Neural progenitor cell (in vitro differentiated cells): ENCODE results near the gene SUSD1. TPM values are rescaled to one million over a fixed set of nuclear protein-coding genes. Genes with fewer than 3 reads are reported as not detected.

Experiments
- DNase-seq: peaks from one replicate; pipeline ENCODE4 v3.0.0-alpha.2; 2016; ENCODE audit warnings: low spot score
- H2AFZ ChIP-seq: fragments of 200-600 bp; sonication (generic); replicated peaks from 2 replicates; pipeline ENCODE4 v1.6.1; 2016; ENCODE audit warnings: antibody characterized with exemption
- H3F3A ChIP-seq: fragments of 200-600 bp; sonication (generic); 2 replicates; pipeline ENCODE4 v1.6.1; 2016; ENCODE audit warnings: antibody characterized with exemption, low read depth
- H3K27ac ChIP-seq: fragments of 200-600 bp; sonication (generic); 2 replicates; pipeline ENCODE4 v1.5.1; 2016; ENCODE audit warnings: mild to moderate bottlenecking
- H3K27me3 ChIP-seq: fragments of 200-600 bp; sonication (generic); 2 replicates; pipeline ENCODE4 v1.6.1; 2016; ENCODE audit warnings: mild to moderate bottlenecking, moderate library complexity
- H3K36me3 ChIP-seq: fragments of 200-600 bp; sonication (generic); 2 replicates; pipeline ENCODE4 v1.5.1; 2016
- H3K4me1 ChIP-seq: fragments of 200-600 bp; sonication (generic); 2 replicates; pipeline ENCODE4 v1.6.1; 2016; ENCODE audit warnings: mixed run types
- H3K4me2 ChIP-seq: fragments of 200-600 bp; sonication (generic); 2 replicates; pipeline ENCODE4 v1.6.1; 2016
- H3K4me3 ChIP-seq: fragments of 200-600 bp; sonication (generic); 2 replicates; pipeline ENCODE4 v1.5.1; 2016
- H3K79me2 ChIP-seq: fragments of 200-600 bp; sonication (generic); 2 replicates; pipeline ENCODE4 v1.6.1; 2016; ENCODE audit warnings: low read depth
- H3K9ac ChIP-seq: fragments of 200-600 bp; sonication (generic); 2 replicates; pipeline ENCODE4 v1.6.1; 2016
- H3K9me3 ChIP-seq: fragments of 200-600 bp; sonication (generic); 2 replicates; pipeline ENCODE4 v1.5.1; 2016; ENCODE audit warnings: low read depth
- H4K20me1 ChIP-seq: fragments of 200-600 bp; sonication (generic); 2 replicates; pipeline ENCODE4 v1.6.1; 2016; ENCODE audit warnings: low read depth
- H3K27ac Mint-ChIP-seq: 3 replicates; pipeline ENCODE4 v1.8.0; 2021; ENCODE audit warnings: mixed read lengths
- H3K27me3 Mint-ChIP-seq: 2 replicates; pipeline ENCODE4 v1.8.0; 2022; ENCODE audit warnings: low read depth, mild to moderate bottlenecking, inconsistent platforms, moderate library complexity, mixed read lengths; ENCODE audit not compliant: insufficient read depth
- H3K36me3 Mint-ChIP-seq: 3 replicates; pipeline ENCODE4 v1.8.0; 2021; ENCODE audit warnings: mixed read lengths
- H3K4me1 Mint-ChIP-seq: 3 replicates; pipeline ENCODE4 v1.8.0; 2021; ENCODE audit warnings: mixed read lengths
- H3K4me3 Mint-ChIP-seq: 3 replicates; pipeline ENCODE4 v1.8.0; 2021; ENCODE audit warnings: mild to moderate bottlenecking, moderate library complexity, mixed read lengths
- H3K9me3 Mint-ChIP-seq: 3 replicates; pipeline ENCODE4 v1.8.0; 2020; ENCODE audit warnings: mixed read lengths
- CTCF ChIP-seq: fragments of 200-600 bp; sonication (generic); IDR thresholded peaks from 2 replicates; pipeline ENCODE4 v1.5.1; 2017; ENCODE audit warnings: antibody characterized with exemption, mild to moderate bottlenecking
- EZH2 ChIP-seq: fragments of 200-600 bp; sonication (generic); IDR thresholded peaks from 2 replicates; pipeline ENCODE4 v1.6.1; 2017; ENCODE audit warnings: antibody characterized with exemption, mild to moderate bottlenecking, moderate library complexity
- EZH2phosphoT487 ChIP-seq: fragments of 200-600 bp; sonication (generic); IDR thresholded peaks from 2 replicates; pipeline ENCODE4 v1.6.1; 2017; ENCODE audit warnings: antibody characterized with exemption
- total RNA-seq: library from RNA; depleted of rRNA; stranded (reverse); fragments of >200 nt; gene quantifications from 2 replicates; pipeline ENCODE4 v1.2.3, GENCODE V29; 2015; ENCODE audit warnings: low replicate concordance

The SUSD1 gene
- total RNA-seq, 1 donor from 2014 or later: 12.0 TPM

GRCh38 chr9:112162621-112163413, 12.3 kb downstream of the SUSD1 start:
- Histone ChIP-seq H3F3A (peaks cover 8% of the 10 kb centered on the region), H3K27ac (no peak overlapping the region), H3K27me3 (no peaks in the 10 kb centered on the region), H3K9ac (no peak overlapping the region), H3K4me1 (peaks cover 10% of the 10 kb centered on the region), H3K9me3 (no peaks in the 10 kb centered on the region), H4K20me1 (no peaks in the 10 kb centered on the region), H2AFZ (no peak overlapping the region), H3K36me3 (no peaks in the 10 kb centered on the region), H3K4me2 (no peak overlapping the region), H3K79me2 (no peaks in the 10 kb centered on the region), H3K4me3 (no peak overlapping the region)
- Mint-ChIP-seq H3K4me3 (no peak overlapping the region), H3K27me3 (peaks cover 3% of the 10 kb centered on the region), H3K27ac (no peak overlapping the region), H3K4me1 (peaks cover 14% of the 10 kb centered on the region), H3K36me3 (no peaks in the 10 kb centered on the region), H3K9me3 (no peaks in the 10 kb centered on the region)
- no peak for DNase-seq
- TF ChIP-seq EZH2: no peak
- TF ChIP-seq EZH2phosphoT487: no peak
- no peak for TF ChIP-seq CTCF

GRCh38 chr9:112159781-112160180, 15.3 kb downstream of the SUSD1 start:
- no peak for TF ChIP-seq EZH2phosphoT487
- no peak for TF ChIP-seq CTCF
- no peak for TF ChIP-seq EZH2
- Histone ChIP-seq H3K27ac (no peak overlapping the region), H3K36me3 (no peaks in the 10 kb centered on the region), H3K9ac (no peak overlapping the region), H4K20me1 (no peaks in the 10 kb centered on the region), H3K79me2 (no peaks in the 10 kb centered on the region), H3K4me3 (no peak overlapping the region), H3K4me2 (no peak overlapping the region), H2AFZ (no peak overlapping the region), H3F3A (peaks cover 2% of the 10 kb centered on the region), H3K27me3 (no peaks in the 10 kb centered on the region), H3K9me3 (no peaks in the 10 kb centered on the region), H3K4me1 (no peaks in the 10 kb centered on the region)
- no peak overlapping the region for H3K27ac Mint-ChIP-seq
- no peaks in the 10 kb centered on the region for H3K4me1 Mint-ChIP-seq
- H3K27me3 Mint-ChIP-seq: no peaks in the 10 kb centered on the region
- no peaks in the 10 kb centered on the region for H3K36me3 Mint-ChIP-seq
- H3K4me3 Mint-ChIP-seq: no peak overlapping the region
- no peak for DNase-seq
- no peaks in the 10 kb centered on the region for H3K9me3 Mint-ChIP-seq

- no peak overlapping the region for H3K27ac Mint-ChIP-seq
- H3K9me3 Mint-ChIP-seq: no peaks in the 10 kb centered on the region
- no peak overlapping the region for H3K4me3 ChIP-seq
- no peaks in the 10 kb centered on the region for H3K79me2 ChIP-seq
- H4K20me1 ChIP-seq: no peaks in the 10 kb centered on the region
- H3K4me1 Mint-ChIP-seq: no peaks in the 10 kb centered on the region
- TF ChIP-seq CTCF: no peak
- no peak for TF ChIP-seq EZH2
- no peak for TF ChIP-seq EZH2phosphoT487
- H3K36me3 Mint-ChIP-seq: no peaks in the 10 kb centered on the region
- H3F3A ChIP-seq: peaks cover 2% of the 10 kb centered on the region
- H2AFZ ChIP-seq: no peak overlapping the region
- H3K36me3 ChIP-seq: no peaks in the 10 kb centered on the region
- no peak for DNase-seq
- no peaks in the 10 kb centered on the region for H3K27me3 Mint-ChIP-seq
- H3K9me3 ChIP-seq: no peaks in the 10 kb centered on the region
- H3K27ac ChIP-seq: no peak overlapping the region
- no peak overlapping the region for H3K9ac ChIP-seq
- no peak overlapping the region for H3K4me3 Mint-ChIP-seq
- H3K4me1 ChIP-seq: no peaks in the 10 kb centered on the region
- no peak overlapping the region for H3K4me2 ChIP-seq
- H3K27me3 ChIP-seq: no peaks in the 10 kb centered on the region
These were observed 16.3 kb downstream of the SUSD1 start for GRCh38 chr9:112158656-112159367.
